K562 treated with DMSO at 1 percent for 12 hours (cell line): ENCODE measurements around the gene PTGR3. TPM values are rescaled to one million over a fixed set of nuclear protein-coding genes. Genes with fewer than 3 reads are reported as not detected.

ENCODE experiments used
- total RNA-seq: library from RNA; unstranded; fragments of 300-600 nt; gene quantifications from 2 replicates; pipeline ENCODE4 v1.2.3, GENCODE V29; 2022; ENCODE audit not compliant: insufficient read depth

PTGR3 gene, protein sequence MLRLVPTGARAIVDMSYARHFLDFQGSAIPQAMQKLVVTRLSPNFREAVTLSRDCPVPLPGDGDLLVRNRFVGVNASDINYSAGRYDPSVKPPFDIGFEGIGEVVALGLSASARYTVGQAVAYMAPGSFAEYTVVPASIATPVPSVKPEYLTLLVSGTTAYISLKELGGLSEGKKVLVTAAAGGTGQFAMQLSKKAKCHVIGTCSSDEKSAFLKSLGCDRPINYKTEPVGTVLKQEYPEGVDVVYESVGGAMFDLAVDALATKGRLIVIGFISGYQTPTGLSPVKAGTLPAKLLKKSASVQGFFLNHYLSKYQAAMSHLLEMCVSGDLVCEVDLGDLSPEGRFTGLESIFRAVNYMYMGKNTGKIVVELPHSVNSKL
- 9.0 and 14.3 TPM in 2 replicates for total RNA-seq

DNA sequence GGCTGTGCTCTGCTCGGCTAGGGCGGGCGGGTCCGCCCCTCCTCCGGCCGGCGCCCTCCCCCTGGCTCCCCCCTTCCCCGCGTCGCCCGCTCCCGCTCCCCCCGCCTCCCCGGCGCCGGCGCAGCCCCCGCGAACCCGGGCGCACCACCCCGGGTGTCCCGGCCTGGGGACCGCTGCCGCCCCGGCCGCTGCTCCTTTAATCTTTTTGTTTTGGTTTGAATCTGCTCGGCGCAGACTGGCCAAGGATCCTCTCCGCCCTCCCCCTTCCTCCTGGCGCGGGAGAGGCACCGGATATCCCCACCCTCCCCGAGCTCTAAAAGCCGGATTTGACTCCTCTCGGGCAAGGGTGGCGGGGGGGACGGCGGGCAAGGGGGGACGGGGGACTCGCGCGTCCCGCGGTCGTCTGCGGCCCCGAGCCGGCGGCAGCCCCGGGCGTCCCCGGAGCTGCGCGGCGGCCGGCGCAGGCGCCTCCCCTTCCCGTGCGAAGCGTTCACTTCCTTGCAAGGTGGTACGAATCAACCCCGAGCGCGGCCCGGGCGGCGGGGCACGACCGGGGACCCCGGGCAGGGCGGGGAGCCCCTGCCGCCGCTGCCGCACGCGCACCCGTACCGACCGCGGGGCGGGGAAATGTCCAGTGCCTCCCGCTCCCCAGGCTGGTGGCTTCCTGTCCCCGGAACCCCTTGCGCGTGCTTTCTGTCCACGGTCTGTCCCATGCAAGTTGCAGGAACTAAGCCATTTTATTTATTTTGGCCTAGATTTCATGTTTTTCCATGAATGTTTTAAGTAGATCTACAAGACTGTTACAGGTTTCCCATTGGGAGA is at the start of gene PTGR3:
PTGR3 (minus strand) TSS at position 11 of the 822 bp plus-strand sequence. CDS start 81 bp downstream, outside the sequence.

DNA sequence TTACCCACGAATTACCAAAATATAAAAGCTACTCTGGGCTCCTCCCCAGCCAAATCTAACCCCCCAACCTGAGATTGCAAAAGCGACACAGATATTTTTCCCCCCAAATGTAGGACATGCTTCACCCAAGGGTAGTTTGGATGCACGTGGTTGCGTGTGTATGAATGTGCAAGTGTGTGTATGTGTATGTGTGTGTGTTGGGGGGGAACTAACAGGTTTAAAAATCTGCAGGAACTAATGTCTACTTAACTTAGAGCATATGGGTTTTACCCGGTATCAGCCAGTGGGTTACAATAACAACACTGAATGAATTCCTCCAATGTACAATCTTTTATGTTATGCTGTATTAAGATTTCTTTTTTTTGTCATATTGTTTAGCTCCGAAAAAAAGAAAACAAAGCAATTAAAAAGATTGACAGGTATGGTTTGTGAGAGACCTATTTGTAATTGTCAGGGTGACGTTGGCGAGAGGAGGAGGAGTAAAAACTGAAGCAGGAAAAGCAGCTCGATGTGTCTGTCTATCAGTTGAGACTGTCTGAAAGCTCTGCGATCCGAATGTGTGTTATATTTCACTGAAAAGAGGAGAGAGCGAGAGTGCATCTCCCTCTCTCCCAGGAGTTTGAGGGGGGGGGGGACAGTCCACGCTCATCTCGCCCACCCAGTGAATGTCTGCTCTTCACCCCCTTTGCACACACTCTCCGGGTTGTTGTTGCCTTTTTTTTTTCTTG is 1.5 kb upstream of the PTGR3 start, which contains the start of gene TSHZ1:
TSHZ1 (plus strand) TSS at position 524 of the 728 bp plus-strand sequence. CDS start 1,080 bp downstream, outside the sequence.

Other genes starting within 250 kb of the PTGR3 start
- gene TSHZ1, start 1.7 kb upstream of the PTGR3 start, total RNA-seq, result 2.0 and 8.6 TPM in 2 replicates
- not detected in 2 replicates for gene SMIM21, start 218.6 kb upstream of the PTGR3 start, total RNA-seq